ENCODE data around the gene MYH15.

Gene MYH15

DNA sequence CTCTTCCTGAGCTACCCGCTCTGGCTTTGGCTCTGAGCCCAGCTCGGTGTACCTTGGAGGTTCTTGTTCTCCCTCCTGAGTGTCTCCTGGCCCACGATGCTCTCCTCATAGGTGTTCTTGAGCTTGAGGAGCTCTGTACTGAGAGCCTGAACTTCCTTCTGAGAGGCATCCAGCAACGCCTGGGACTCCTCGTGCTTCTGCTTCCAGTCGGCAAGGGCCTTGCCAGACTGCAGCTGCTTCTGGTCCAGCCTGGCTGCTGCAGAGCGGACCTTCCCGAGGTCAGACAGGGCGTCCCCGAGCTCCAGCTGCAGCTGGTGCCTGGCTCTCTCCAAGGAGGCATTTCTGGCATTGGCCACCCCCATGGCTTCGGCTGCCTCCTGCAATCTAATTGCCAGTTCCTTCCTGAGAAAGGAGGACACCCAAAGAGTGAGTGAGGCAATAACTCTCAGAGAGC lies 99.8 kb downstream of the MYH15 start:
- no peak for DNase-seq

DNA sequence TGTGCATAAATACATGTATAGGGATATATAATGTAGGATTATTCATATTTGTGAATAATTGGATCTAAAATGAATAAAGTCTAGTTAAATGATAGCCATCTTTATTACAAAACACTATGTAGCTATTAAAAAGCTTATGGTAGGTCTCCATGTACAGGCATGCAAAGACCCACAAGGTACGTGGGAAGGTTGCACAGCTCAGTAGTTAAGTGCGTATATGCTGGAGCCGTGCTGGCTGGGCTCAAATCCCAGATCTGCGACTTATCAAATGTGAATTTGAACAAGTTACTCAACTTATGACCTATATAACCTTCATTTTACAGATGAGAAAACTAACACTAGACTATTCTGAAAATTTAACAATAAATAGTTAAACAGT lies 100.6 kb downstream of the MYH15 start:
- no peak for DNase-seq

DNA sequence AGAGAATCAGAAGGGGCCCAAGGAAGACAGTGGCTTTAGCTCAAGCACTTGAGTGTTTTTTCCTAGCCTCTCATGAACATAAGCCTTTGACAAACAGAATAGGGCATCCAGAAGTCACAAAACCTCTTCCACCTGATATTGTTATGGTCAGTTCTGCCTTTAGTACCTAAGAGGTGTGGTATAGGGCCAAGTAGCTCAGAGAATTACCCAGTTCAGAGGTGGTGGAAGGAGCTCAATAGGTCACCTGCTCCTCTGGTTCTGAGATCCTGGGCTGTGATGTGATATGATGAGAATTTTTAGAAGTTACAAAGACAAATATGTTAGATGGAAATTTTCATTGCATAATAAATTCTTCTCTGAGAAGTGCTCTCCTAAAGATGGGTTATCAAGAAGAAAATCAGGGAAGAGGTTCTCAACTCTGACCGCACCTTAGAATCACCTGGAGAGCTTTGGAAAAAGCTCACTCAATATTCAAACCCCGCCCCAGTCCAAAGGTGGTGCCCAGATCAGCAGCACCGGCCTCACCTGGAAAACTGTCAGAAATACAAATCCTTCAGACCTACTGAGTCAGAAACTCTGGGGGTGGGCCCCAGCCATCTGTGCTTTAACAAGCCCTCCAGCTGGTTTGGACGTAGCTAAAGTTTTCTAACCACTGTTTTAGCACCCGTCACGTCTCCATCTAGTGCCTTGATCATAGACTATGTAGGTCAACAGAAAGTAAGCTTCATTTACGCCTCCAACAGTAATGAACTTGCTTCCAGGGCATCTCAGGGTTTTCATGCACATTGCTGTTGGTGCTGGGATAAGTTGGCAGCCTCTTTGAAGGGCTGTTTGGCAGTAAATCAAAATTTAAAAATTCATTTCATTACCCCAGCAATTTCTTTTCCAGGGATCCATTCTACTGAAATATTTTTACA lies 101.3 kb downstream of the MYH15 start:
- DNase-seq: no peak

DNA sequence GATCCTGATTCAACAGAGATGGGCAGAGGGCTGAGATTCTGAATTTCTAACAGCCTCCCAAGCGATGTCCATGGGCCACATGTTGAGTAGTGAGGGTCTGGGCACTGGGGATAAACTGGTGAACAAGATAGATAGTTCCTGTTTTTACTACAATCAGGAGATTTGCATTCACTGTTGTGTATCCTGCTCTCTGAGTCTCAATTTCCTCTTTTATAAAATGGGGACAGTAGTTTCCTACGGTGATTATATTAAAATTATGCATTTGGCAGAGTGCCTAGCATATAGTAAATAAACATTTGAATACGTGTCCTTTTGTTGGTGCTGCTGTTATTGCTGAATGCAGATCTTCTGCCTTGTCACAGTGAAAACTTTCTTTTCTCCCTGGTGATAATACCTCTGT lies 102.5 kb downstream of the MYH15 start:
- DNase-seq: no peak

DNA sequence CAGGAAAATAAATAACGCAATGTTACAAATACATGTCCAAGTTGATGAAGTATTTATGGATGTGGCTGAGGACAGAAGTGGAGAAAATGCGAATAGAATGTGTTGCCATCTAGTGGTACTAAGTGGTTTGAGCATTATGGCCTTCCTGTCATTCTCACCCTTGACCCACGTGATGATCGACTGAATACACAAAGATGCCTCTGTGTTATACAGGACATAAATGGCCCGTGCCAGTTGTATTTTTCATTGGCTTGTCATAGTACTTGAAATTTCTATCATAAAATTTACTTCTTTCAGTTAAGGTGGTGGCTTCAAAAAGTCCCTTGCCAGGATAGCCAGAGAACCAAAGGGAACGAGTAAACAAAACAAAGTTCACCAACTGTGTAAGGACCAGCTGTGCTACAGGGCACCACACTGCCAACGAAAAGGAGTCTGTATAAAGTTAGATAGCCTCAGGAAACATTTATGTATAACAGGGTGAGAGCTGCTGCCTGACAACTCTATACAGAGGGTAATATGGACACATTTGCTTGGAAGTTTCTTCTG lies 103.7 kb downstream of the MYH15 start:
- DNase-seq: peak; percentile 56

DNA sequence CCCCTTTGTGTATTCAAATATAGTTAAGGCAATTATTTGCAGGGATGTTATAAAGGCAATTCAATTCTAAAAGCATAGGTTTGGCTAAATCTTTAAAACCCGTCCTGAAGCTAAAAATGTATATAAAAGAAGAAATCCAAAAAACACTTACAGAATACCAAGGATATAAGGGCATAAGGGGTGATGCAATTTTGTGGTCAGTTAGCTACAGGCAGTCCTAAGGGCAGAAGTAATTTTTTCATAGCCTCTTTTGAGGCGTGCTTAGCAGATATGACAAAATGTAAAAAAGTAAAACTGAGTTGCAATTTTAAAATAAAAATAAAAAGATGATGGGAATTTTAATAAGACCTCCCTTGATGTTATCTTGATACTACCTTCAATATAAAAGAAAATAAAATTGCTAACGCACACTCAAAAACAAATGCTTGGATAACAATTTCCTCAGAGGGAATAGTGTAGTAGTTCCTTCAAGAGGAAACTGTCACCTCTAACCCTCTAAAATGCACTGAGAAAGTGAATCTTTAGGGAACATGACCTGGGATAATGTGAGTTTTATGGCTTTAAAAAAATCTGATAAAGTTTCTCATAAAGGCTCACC lies 104.2 kb downstream of the MYH15 start:
- no peak for DNase-seq

DNA sequence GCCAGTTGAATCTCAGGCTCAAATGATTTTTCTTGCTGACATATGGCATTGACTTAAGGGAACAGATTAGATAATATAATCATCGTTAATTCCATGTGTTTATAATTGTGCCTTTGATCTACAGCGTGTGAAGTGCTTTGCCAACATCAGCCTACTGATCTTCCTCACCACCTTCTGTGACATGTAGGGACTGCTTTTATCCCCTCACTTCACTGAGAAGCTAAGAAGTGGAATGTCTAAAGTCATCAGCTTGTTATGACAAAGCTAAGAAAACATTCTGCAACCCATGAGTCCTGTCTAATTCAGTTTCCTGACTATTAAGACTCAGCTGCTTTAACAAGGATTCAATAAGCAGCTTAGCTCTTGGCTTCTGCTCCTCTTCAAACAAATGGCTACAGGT lies 106.0 kb downstream of the MYH15 start:
- no peak for DNase-seq

DNA sequence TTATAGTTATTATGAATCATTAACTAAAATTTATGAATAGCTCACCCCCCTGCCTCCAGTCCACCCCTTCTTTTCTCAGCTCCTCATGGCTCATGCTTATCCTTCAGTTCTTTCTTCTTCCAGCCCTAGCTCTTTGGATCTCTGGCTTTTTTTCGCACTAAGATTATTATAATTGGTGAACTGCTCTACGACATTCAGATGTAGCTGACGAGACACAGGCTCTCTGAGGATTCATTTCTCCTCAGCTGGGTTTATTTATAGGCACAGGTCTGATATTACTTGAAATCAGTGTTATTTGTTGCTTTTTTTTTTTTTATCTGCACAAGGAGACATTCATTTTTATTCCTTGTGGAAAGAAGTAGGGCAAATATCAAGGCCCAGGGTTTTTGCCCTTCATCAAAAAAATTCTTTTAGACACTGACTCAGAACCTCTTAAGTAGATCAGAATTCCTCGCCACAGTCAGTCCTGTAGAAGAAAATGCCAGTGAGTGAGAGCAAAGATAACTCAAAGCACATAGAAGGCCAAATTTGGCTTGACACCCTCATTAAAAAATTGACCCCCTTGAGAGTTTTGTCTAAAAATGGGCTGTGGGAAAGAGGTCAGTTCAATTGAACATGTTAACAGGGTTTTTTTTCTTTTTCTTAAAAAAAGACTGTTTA lies 106.6 kb downstream of the MYH15 start:
- no peak for DNase-seq

DNA sequence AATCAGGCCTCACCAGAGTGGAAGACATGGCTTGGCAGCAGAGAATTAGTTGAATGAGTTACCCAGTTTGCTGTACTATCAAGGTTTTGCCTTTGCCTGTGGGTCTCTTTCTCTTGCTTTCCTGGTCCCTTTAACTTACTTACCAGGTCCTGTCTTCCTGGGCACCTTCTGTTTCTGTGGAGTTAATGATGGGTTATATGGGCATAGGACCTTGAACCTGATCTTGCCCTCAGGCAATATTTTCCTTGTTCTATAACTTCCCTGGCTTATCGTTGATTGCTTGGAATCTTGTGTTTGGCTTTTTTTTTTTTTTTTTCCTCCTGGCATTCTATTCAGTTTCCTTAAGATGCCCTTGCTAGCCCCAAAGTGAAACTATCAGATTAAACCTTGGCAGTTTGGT lies 107.2 kb downstream of the MYH15 start:
- no peak for DNase-seq

DNA sequence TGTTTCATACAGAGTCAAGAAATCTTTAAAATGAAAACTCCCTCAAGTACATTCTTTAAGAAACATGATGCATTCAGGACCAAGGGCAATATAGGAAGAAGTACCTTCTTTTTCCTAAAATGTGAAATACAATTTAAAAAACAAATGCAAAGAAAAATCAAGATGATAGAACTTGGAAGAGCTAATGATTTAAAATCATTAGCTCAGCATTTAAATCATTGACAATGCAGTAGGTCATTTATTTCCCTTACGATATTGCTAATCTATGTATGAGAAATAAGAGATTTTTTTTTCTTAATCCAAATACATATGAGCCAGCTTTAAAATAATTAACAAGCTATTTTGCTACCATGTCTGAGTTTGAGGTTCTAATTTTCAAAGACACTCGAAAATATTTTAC lies 108.6 kb downstream of the MYH15 start:
- no peak for DNase-seq

DNA sequence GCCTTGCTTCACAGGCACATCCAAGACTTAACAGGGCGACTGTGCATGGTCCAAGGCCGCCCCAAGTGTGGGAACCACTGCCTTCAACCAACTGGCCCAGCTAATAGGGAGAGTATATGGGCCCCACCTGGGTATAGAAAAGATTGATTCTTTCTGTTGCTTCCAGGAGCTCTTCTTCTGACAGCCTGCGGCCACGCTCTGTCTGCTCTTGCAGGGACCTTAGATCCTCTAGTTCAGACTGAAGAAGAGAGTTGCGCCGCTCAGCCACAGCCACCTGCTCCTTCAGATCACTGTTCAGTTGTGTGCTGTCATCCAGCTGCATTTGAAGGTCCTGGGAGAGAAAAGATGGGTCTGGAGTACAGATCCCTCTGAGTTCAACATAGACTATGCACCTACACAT lies 111.9 kb downstream of the MYH15 start:
- DNase-seq: no peak

DNA sequence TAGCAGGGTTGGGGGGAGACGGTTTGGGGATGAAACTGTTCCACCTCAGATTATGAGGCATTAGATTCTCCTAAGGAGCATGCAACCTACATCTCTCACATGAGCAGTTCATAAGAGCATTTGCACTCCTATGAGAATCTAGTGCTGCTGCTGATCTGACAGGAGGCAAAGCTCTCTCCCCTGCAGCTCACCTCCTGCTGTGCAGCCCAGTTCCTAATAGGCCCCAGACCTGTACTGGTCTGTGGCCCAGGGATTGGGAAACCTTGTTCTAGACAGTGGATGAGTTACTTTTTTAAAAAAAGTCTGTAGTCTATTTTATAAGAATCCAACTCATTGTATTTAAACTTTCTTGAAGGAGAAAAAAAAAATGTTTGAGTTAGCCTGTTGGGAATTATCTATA lies 114.1 kb downstream of the MYH15 start:
- no peak for DNase-seq

DNA sequence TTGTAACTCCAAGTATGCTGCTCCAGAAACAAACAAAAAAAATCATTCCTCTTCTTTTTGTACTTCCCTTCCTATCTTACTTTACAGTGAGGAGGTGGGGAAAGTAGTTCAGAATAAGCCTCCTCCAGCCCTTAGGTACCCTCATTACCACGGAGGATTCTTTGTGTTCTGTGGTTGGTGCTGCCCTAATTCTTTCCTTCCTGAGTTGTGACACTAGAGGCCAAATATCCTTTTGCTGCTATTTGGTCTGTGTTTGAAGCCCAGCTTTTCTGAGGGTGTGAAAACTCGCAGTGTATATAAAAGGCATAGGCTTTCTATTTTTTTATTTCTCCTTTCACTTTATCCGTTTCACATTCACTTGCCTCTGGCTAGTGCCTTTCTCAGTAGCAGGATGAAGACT lies 115.8 kb downstream of the MYH15 start:
- DNase-seq: no peak

DNA sequence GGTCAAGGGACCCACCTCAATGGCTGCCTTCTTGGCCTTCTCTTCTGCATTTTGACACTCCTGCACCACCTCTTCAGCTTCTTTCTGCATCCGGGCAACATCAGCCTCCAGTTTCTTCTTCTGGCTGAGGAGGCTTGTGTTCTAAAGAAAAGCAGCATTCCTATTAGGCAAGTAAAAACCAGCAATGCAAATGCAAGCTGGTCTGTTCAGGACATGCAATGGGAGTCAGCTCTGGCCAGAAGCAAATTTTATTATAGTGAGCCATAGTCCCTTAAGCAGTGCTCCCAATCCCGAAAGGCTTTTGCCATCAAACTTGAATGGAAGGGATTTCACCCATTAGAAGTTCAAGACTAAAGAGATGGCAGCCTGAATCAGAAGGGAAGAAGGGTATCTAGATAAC lies 116.4 kb downstream of the MYH15 start:
- no peak for DNase-seq

DNA sequence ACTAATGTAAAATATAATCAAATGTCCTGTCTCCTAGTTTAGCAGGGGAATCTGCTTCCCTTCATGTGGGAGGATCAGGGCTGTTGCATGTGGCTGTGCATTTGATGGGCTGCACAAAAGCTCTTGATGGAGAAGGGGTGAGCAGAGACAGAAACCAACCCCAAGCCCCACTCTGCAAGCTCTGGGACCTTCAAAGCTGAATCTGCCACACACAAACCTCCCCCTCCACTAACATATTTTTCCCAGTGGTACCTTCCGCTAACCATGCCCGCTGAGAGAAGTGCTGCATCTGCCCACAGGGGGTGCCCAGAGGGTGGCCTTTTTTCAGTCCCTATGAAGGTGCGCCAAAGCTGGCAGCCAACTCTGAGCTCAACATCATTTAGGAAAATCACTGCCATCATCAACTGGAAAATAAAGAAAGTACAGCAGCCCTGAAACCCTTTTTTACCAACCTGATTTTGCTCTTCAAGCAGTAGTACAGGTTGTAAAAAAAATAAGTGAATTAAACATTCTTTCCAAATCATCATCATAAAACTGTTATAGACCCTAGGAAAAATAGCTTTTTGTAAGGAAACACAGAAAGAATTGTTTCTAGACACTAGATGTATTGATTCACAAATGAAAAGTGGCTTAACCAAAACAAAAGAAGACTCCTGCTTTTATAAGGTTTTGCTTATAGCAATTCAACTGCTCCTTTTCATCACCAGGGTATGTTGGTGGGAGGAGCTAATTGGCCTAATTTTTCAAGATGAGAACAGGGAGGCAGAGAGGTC lies 117.1 kb downstream of the MYH15 start:
- no peak for DNase-seq

DNA sequence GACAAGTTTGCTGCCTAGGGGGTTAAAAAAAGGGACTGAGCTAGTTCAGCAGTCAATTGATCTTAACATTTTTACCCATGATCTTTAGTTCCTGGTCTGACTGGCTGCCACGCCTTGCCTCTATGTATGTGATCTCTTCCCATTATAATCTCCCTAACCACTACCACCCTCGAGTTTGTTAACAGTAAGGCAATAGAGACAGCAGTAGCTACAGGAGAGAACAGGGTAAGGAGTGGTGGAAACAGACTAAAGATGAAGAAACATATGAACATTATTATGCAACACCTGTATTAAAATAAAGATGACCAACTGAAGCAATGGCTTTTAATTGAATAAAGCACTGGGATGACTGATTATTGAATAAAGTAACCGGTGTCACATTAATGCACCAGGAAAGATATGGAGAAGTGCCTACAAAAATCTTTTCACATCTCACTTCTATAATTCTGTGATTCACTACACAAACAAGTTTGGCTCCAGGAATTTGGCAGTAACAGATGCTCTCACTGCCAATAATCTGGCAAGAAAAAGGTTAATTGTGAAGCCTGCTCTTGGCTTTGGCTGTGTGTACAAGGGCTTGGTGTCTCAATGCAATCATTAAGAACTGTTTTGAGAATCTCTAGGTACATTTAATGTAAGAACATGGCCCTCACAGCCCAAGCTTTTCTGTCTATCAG lies 118.3 kb downstream of the MYH15 start:
- no peak for DNase-seq

DNA sequence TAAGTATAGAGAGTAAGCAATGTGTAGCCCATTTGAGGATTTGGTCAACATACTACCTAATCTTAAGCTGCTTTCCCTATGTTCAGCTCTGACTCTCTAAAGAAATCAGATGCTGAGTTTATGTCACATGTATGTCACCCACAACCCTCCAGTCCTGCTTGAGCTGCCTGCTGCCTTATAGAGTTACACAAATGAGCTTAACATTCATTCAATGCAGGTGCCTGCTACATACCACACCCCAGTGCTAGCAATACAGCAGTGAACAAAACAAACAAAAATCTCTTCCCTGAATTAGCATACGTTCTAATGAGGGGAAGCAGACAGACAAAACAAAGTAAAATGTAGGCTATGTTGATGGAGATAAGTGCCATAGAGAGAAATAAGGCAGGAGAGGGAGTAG lies 121.0 kb downstream of the MYH15 start:
- DNase-seq: no peak

DNA sequence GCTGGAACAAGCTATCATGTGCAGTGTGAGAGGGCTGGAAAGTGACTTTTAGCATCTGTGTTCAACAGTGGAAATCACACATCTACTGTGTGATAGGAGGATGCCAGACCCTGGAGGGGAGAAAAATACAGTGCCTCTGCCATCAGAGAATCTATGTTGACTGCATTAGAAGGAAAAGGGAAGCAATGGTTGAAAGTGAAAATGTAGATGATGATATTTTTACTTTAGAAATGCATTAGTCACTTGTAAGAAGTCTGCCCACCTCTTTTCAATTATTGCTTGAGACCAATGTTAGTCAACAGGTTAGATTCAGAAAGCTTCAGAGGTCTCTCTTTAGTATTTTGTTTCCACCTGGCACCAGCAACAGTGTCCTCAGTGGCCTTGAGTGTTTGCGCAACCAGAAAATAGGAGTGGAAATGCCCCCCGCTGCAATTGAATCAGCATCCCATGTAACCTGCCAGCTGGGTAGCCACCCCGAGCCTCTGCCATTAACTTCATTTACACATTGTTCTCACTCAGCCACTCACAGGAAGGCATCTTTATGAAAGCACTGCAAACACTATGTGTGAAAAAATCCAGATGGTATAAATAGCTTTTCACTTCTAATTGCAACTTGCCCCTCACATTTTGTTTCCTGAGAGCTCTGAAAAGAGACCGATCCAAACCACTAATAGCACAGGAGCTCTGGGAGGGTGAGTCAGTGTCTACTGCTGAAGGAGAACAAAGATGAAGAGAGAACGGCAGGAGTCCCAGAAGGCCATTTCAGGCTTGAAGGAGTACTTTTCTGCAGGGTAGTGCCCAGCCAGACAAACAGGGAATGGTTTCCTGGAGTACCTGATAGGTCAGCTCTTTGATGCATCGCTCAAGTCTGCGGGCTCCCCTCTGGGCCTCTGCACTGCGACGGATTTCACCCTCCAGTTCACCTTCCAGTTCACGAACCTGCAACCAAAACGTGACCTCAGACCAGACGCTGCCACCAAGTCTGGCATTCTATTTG lies 122.0 kb downstream of the MYH15 start:
- peak; percentile 77 for DNase-seq

DNA sequence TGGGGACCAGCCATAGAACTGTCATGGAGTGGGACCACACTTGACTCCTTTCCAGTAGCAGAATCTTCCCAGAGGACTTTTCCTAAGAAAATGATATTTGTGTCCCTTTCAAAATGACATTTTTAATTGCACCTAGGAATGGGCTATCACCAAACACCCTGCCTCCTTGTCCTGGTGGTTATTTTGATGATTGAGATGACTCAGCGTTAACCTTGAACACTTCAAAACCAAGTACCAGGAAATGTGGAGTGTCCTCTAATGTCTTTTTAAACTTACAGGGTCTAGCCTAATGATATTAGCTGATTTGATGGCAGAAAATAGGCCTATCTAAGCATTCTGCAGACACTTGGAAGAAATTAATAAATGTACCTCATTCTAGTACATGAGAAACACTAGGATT lies 123.3 kb downstream of the MYH15 start:
- DNase-seq: no peak

DNA sequence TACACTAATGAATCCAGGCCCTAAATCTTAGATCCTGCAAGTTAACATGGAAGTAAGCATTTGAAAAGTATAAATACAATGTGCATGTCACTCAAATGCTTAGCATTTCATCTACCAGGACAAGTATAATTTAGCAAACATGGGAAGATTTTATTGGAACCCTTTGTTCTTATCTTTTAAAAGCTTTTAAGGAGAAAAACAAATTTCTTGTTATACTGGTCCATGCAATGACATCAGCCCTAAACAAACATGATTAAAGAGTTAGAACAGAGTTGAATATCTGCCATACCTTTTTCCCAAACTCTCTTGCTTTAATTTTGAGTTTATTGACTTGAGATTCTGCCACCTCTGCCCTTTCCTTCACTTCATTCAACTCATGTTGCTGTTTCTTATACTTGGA lies 127.1 kb downstream of the MYH15 start:
- DNase-seq: no peak

DNA sequence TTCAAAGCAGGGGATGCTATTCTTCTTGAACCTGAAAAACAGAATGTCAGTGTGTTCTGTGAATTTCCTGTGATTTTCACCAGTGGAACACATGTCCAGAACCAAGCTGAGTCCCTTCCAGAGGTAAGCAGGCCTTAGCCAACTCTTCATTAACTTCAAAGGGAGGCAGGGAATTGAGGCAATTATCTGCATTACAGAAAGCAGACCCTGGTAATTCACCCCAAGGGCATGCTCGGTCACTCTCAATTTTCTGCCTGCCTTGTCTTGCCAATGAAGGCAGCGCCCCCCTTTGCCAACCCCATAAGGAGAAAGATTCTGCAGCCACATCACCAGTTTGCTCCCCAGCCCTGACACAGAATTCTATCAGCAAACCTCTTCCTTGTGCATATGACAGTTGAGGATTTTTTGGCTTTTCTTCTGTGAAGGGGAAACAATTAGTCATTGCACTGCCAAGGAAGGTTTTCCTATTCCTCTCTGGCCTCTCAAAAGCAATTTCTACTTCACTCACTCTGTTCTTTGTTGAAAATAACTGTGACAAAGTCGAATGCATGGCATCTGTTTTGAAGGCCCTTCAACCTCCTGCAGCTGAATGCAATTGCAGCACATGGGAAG lies 128.8 kb downstream of the MYH15 start:
- DNase-seq: no peak
